Tibial artery (tissue), 4 donors: Measurements from ENCODE around the gene NUMBL.

Experiments used
- DNase-seq, 2 donors: peaks; one replicate each; pipeline ENCODE4 v3.0.0-alpha.2; 2019
- H3K27ac ChIP-seq, 2 donors: fragments of 200-600 bp; sonication (generic) in 1 of 2; 1 replicate in 1 of 2; 2 replicates in 1 of 2; pipeline ENCODE4 v1.5.1; 2018 to 2019; ENCODE audit warnings: mild to moderate bottlenecking in 1 of 2
- H3K27me3 ChIP-seq, 2 donors: fragments of 200-600 bp; sonication (generic) in 1 of 2; one replicate each; pipeline versions ENCODE4 v1.5.1 to v1.6.0; 2016 to 2019
- H3K36me3 ChIP-seq, 3 donors: fragments of 200-600 bp; sonication (generic) in 2 of 3; one replicate each; pipeline ENCODE4 v1.5.1; 2016 to 2019; ENCODE audit warnings: mild to moderate bottlenecking in 2 of 3
- H3K4me1 ChIP-seq, 4 donors: fragments of 200-600 bp; sonication (generic) in 2 of 4; 1 replicate in 3 of 4; 2 replicates in 1 of 4; pipeline ENCODE4 v1.5.1; 2016 to 2019
- H3K4me3 ChIP-seq, 2 donors: fragments of 200-600 bp; sonication (generic) in 1 of 2; 1 replicate in 1 of 2; 2 replicates in 1 of 2; pipeline ENCODE4 v1.5.1; 2018 to 2019; ENCODE audit warnings: mild to moderate bottlenecking in 2 of 2
- H3K9me3 ChIP-seq, 3 donors: fragments of 200-600 bp; sonication (generic) in 1 of 3; one replicate each; pipeline ENCODE4 v1.5.1; 2016 to 2019
- intact Hi-C: fragments of 100-400 bp; cut with DNase I; formaldehyde crosslinking; loops from one replicate; pipeline ENCODE4 v1.15.0; 2023; ENCODE audit warnings: low total_unique reads
- TF ChIP-seq, protein P1 (sequence below), 2 experiments: fragments of 200-600 bp in 1 of 2; fragments of 450-650 bp in 1 of 2; IDR thresholded peaks; one replicate each; pipeline ENCODE4 v1.5.1; 2017 to 2019; ENCODE audit warnings: antibody characterized with exemption in 2 of 2, mild to moderate bottlenecking in 1 of 2, moderate library complexity in 1 of 2

The NUMBL gene

DNA sequence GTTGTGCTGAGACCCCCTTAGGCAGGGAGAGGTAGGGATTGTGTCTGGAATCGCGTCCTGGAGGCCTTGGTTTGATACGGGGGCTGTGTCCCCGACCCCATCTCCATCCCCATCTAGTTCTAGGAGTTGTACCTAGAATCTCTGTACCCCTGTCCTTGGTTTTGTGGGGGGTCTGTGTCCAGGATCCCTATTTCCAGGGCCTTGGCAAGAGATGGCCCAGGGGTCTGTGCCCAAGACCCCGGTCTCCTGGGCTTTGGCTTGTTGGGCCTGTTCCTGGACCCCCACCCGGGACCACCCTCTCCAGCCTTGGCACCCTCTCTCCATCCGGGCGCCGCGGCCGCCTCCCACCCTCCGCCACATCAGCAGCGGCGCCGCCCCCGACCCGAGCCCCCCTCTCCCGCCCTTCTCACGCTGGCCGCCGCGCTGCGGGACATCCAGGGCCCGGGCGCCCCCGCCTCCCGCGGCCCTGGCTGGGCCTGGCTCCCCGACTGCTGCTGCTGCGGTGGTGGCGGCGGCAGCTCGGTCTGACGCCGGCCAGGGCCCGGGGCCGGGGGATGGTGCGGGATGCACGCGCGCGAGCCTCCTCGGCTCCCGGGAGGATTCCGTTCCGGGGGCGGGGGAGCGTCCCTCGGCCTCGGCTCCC lies at the start of gene NUMBL:
Gene NUMBL (minus strand): TSS at position 602 of the 643 bp plus-strand sequence. CDS start 168 bp downstream, at position 434.
- peak within 1 kb of the TSS; percentile 90 to 95 for H3K27ac ChIP-seq
- DNase-seq: no peak
- H3K9me3 ChIP-seq: no peaks in the 10 kb centered on the region
- peak within 1 kb of the TSS; percentile 74 to 86 for H3K4me3 ChIP-seq
- intact Hi-C loops: loop anchor here (2.0 kb wide), 3 partner anchors 25 to 61 kb away; partner anchors contain the start of genes ACTMAP and SNRPA
- peaks cover 4 to 44% (median 29%) of the 10 kb centered on the region in 4 donors for H3K4me1 ChIP-seq
- TF ChIP-seq, protein P1, sequence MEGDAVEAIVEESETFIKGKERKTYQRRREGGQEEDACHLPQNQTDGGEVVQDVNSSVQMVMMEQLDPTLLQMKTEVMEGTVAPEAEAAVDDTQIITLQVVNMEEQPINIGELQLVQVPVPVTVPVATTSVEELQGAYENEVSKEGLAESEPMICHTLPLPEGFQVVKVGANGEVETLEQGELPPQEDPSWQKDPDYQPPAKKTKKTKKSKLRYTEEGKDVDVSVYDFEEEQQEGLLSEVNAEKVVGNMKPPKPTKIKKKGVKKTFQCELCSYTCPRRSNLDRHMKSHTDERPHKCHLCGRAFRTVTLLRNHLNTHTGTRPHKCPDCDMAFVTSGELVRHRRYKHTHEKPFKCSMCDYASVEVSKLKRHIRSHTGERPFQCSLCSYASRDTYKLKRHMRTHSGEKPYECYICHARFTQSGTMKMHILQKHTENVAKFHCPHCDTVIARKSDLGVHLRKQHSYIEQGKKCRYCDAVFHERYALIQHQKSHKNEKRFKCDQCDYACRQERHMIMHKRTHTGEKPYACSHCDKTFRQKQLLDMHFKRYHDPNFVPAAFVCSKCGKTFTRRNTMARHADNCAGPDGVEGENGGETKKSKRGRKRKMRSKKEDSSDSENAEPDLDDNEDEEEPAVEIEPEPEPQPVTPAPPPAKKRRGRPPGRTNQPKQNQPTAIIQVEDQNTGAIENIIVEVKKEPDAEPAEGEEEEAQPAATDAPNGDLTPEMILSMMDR (IDR thresholded peaks at IDR 0.05): no peak
- H3K27me3 ChIP-seq: no peaks in the 10 kb centered on the region
- H3K36me3 ChIP-seq: peaks cover 3 to 52% (median 27%) of the 10 kb centered on the region in 3 donors

GRCh38 chr19:40739030-40739839 lies 48.8 kb upstream of the NUMBL start:
- no peaks in the 10 kb centered on the region for H3K9me3 ChIP-seq
- peaks cover 0 to 10% (median 2%) of the 10 kb centered on the region in 4 donors for H3K4me1 ChIP-seq
- H3K36me3 ChIP-seq: peaks cover 47 to 71% (median 63%) of the 10 kb centered on the region in 3 donors
- DNase-seq: no peak
- intact Hi-C loops: no loop called here
- peak overlapping the region; percentile 42 to 63 for H3K27ac ChIP-seq
- H3K4me3 ChIP-seq: no peak overlapping the region
- H3K27me3 ChIP-seq: no peaks in the 10 kb centered on the region
- TF ChIP-seq, protein P1 (IDR thresholded peaks at IDR 0.05): no peak

GRCh38 chr19:40737102-40737644 lies 46.7 kb upstream of the NUMBL start:
- H3K27ac ChIP-seq: no peak overlapping the region
- peaks cover 63 to 88% (median 82%) of the 10 kb centered on the region in 3 donors for H3K36me3 ChIP-seq
- H3K4me1 ChIP-seq: peaks cover 0 to 10% (median 1%) of the 10 kb centered on the region in 4 donors
- TF ChIP-seq, protein P1 (IDR thresholded peaks at IDR 0.05): no peak
- no peaks in the 10 kb centered on the region for H3K27me3 ChIP-seq
- no peak overlapping the region for H3K4me3 ChIP-seq
- intact Hi-C loops: no loop called here
- H3K9me3 ChIP-seq: no peaks in the 10 kb centered on the region
- no peak for DNase-seq

DNA sequence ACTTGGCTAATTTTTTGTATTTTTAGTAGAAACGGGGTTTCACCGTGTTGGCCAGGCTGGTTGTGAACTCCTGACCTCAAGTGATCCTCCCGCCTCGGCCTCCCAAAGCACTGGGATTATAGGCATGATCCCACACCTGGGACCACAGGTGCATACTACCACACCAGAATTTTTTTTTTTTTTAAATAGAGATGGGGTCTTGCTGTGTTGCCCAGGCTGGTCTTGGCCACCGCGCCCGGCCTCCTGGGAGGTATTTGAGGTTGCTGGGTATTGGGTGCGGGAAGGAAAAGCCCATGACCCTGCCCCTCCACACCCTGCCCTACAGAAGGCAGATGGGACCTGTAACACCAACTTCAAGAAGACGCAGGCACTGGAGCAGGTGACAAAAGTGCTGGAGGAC lies 46.2 kb upstream of the NUMBL start:
- H3K36me3 ChIP-seq: peaks cover 69 to 92% (median 84%) of the 10 kb centered on the region in 3 donors
- no peak overlapping the region for H3K4me3 ChIP-seq
- TF ChIP-seq, protein P1 (IDR thresholded peaks at IDR 0.05): no peak
- no peak for DNase-seq
- H3K4me1 ChIP-seq: peaks cover 0 to 10% (median 1%) of the 10 kb centered on the region in 4 donors
- no peak overlapping the region for H3K27ac ChIP-seq
- no peaks in the 10 kb centered on the region for H3K27me3 ChIP-seq
- H3K9me3 ChIP-seq: no peaks in the 10 kb centered on the region
- intact Hi-C loops: no loop called here

- Histone ChIP-seq H3K27ac (no peak overlapping the region), H3K4me3 (no peak overlapping the region), H3K9me3 (no peaks in the 10 kb centered on the region), H3K36me3 (peaks cover 81 to 100% (median 96%) of the 10 kb centered on the region in 3 donors), H3K27me3 (no peaks in the 10 kb centered on the region), H3K4me1 (peaks cover 0 to 3% (median 1%) of the 10 kb centered on the region in 4 donors)
- DNase-seq: no peak
- TF ChIP-seq, protein P1 (IDR thresholded peaks at IDR 0.05): no peak
- intact Hi-C loops: no loop called here
Observed at GRCh38 chr19:40735013-40735771, 44.7 kb upstream of the NUMBL start.
